Subcutaneous adipose tissue (tissue), 4 donors: Measurements from ENCODE around the gene FRMD5. TPM values are rescaled to one million over a fixed set of nuclear protein-coding genes. Genes with fewer than 3 reads are reported as not detected.

Experiments used
- CTCF ChIP-seq: fragments of 450-650 bp; IDR thresholded peaks from one replicate; pipeline ENCODE4 v1.5.1; 2016; ENCODE audit warnings: low read depth, mild to moderate bottlenecking, control low read depth, antibody characterized with exemption, moderate library complexity
- total RNA-seq, 4 donors: library from RNA; depleted of rRNA; stranded (reverse); fragments of >200 nt; gene quantifications; one replicate each; pipeline ENCODE4 v1.1.0, GENCODE V29; 2016

Gene FRMD5
- total RNA-seq, 4 donors from 2014 or later, result 0.34 TPM; not detected in 3

GRCh38 chr15:43877371-43877770, 317.7 kb downstream of the FRMD5 start:
- TF ChIP-seq CTCF, result no peak

GRCh38 chr15:43876872-43877271, 318.2 kb downstream of the FRMD5 start:
- TF ChIP-seq CTCF, result no peak

- TF ChIP-seq CTCF, result no peak
These were observed 321.4 kb downstream of the FRMD5 start for GRCh38 chr15:43873651-43874050.

GRCh38 chr15:43872416-43873020, 322.6 kb downstream of the FRMD5 start:
- TF ChIP-seq CTCF, result no peak

- TF ChIP-seq CTCF, result no peak
These were observed 323.2 kb downstream of the FRMD5 start for GRCh38 chr15:43871835-43872234.

GRCh38 chr15:43868406-43868805, 326.7 kb downstream of the FRMD5 start:
- TF ChIP-seq CTCF, result no peak

- no peak for TF ChIP-seq CTCF
These were observed 328.0 kb downstream of the FRMD5 start for GRCh38 chr15:43867096-43867495.
